Hypothalamus (tissue), 51 donors: ENCODE measurements around the gene C14orf93.

Experiments used
- DNase-seq, 51 donors: peaks; one replicate each; lab custom pipeline; 2025; lab: John Stamatoyannopoulos, UW

The C14orf93 gene

GRCh38 chr14:23009939-23010726 lies at the start of gene C14orf93:
C14orf93 (minus strand) TSS chr14:23010143; CDS start chr14:22999023, 11,120 bp downstream.
- peak in 48 of 51 donors; percentile 4 to 85 (median 47) for DNase-seq

GRCh38 chr14:23058654-23059504 lies 48.9 kb upstream of the C14orf93 start:
- no peak for DNase-seq

- no peak for DNase-seq
These were observed 48.1 kb upstream of the C14orf93 start for GRCh38 chr14:23057757-23058653.

- DNase-seq: no peak
These were observed 47.2 kb upstream of the C14orf93 start, which contains the start of gene CDH24 for GRCh38 chr14:23056956-23057756. CDH24 (minus strand) TSS chr14:23057520; CDS start chr14:23055733, 1,787 bp downstream.

GRCh38 chr14:23056145-23056955 lies 46.4 kb upstream of the C14orf93 start:
- no peak for DNase-seq

GRCh38 chr14:23055621-23056144 lies 45.7 kb upstream of the C14orf93 start:
- DNase-seq: no peak

- no peak for DNase-seq
These were observed 45.2 kb upstream of the C14orf93 start for GRCh38 chr14:23055147-23055550.

GRCh38 chr14:23054000-23054811 lies 44.3 kb upstream of the C14orf93 start:
- DNase-seq: no peak

- DNase-seq: no peak
These were observed 43.5 kb upstream of the C14orf93 start for GRCh38 chr14:23053426-23053825.

GRCh38 chr14:23052671-23053070 lies 42.7 kb upstream of the C14orf93 start:
- DNase-seq: no peak

GRCh38 chr14:23052182-23052623 lies 42.3 kb upstream of the C14orf93 start:
- no peak for DNase-seq

- no peak for DNase-seq
These were observed 41.5 kb upstream of the C14orf93 start for GRCh38 chr14:23051141-23052057.

GRCh38 chr14:23049011-23049410 lies 39.1 kb upstream of the C14orf93 start:
- no peak for DNase-seq

GRCh38 chr14:23047751-23048693 lies 38.1 kb upstream of the C14orf93 start:
- DNase-seq: no peak

- DNase-seq: no peak
These were observed 37.2 kb upstream of the C14orf93 start for GRCh38 chr14:23047034-23047634.
